NOMO-1 treated with dmso at 0.1 percent for 144 hours (cell line): ENCODE results near the gene MIEN1.
"Not testable (repeated sequence)": the region's sequence is repeated elsewhere in the genome, so short reads cannot be mapped to it uniquely, and the experiment has no call there.

Experiments used
- DNase-seq: peaks from one replicate; lab custom pipeline; 2025; ENCODE audit not compliant: unreplicated experiment; lab: John Stamatoyannopoulos, UW

The MIEN1 gene

DNA sequence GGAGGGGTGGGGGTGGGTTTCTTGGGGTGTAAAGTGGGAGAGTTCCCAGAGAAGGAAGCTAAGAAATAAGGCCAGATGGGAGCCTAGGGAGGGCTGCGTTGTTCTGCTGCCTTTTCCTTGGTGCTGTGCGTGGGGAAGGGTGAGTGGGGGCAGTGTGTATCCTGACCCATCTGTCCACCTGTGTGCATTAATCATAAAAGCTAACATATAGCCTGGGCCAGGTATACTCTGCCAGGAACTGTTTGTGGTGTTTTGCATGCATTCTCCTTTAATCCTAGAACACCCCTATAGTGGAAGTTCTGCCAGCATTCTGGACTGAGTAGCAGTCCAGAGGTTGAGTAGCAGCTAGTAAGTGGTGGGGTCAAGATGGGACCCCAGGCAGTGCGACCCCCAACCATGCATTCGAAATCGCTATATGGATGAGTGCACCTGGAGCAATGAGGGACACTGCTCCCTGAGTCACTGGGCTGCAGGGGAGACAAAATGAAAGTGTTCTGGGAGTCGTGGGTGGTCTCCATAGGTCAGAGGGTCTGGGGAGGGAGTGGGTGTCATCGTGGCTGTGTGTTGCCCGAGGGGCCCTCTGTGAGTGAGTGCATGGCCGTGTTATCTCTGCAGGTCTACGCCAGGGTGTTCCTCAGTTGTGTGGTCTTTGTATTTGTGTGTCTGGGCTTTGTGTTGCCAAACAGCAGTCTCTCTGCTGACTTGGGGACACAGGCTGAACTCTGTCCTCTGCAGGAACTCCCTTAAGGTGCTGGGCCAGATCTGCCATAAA, 29.1 kb downstream of the MIEN1 start:
- no peak for DNase-seq

DNA sequence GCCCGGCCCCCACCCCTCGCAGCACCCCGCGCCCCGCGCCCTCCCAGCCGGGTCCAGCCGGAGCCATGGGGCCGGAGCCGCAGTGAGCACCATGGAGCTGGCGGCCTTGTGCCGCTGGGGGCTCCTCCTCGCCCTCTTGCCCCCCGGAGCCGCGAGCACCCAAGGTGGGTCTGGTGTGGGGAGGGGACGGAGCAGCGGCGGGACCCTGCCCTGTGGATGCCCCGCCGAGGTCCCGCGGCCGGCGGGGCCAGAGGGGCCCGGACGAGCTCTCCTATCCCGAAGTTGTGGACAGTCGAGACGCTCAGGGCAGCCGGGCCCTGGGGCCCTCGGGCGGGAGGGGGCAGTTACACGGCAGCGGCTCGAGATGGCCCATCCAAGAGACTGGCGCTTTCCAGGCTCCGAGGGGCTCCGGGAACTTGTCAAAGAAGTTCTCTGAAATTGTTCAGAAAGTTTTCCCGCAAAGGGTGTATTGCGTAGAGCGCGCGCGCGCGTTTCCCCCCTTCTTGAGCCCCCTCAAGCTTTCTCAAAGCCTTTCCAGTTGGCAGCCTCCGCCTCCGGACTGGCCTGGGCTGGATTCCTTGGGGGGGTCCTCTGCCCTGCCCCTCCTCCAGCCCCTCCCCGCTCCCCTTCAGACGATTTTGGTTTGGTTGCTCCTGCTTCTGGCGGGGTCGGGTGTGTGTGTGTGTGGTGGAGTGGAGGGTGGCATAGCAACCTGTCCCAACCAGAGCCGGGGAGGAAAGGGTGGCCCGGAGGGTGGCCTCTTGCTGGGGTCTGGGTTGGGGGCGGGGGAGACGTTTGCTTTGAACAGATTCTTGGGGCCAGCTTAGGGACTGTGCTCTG, 30.0 kb downstream of the MIEN1 start:
- DNase-seq = no peak

DNA sequence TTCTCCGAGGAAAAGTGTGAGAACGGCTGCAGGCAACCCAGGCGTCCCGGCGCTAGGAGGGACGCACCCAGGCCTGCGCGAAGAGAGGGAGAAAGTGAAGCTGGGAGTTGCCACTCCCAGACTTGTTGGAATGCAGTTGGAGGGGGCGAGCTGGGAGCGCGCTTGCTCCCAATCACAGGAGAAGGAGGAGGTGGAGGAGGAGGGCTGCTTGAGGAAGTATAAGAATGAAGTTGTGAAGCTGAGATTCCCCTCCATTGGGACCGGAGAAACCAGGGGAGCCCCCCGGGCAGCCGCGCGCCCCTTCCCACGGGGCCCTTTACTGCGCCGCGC, 30.5 kb downstream of the MIEN1 start, which contains the start of gene ERBB2:
ERBB2 (plus strand) TSS at position 247 of the 330 bp plus-strand sequence. CDS start 175 bp downstream, outside the sequence.
- DNase-seq = no peak

GRCh38 chr17:39699157-39699817, 31.0 kb downstream of the MIEN1 start:
- not testable (repeated sequence) for DNase-seq

DNA sequence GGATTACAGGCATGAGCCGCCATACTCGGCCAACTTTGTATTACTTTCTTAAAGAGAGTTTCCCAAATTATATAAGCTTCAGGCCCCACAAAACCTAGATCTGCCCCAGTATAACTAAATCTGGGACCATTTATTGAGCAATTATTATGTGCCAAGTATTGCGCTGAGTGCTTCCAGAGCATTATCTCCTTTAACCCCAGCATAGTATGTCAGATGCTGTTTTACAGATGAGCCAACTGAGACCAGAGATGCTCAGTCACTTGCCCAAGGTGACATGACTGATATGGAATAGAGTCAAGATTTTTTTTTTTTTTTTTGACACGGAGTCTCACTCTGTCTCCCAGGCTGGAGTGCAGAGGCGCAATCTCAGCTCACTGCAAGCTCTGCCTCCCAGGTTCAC, 32.4 kb downstream of the MIEN1 start:
- no peak for DNase-seq

DNA sequence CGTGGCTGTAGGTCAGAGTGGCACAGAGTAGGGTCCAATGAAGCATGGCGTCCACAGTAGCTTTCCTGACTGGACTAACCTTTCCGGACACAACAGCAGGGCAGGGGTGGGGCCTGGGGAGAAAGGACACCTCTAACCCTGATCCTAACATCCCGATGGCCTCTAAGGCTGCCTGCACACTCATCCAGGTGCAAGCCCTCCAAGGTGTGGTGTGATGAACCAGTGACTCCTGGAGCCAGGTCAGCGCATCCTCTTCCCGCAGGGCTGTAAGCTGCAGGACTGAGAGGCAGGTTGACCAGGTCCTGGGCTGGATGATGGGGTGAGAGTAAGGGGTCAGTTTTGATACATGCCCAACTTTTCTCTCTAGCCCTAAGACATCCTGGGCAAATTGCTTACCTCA, 33.6 kb downstream of the MIEN1 start:
- DNase-seq = no peak

GRCh38 chr17:39695089-39695474, 35.2 kb downstream of the MIEN1 start:
- DNase-seq = no peak

DNA sequence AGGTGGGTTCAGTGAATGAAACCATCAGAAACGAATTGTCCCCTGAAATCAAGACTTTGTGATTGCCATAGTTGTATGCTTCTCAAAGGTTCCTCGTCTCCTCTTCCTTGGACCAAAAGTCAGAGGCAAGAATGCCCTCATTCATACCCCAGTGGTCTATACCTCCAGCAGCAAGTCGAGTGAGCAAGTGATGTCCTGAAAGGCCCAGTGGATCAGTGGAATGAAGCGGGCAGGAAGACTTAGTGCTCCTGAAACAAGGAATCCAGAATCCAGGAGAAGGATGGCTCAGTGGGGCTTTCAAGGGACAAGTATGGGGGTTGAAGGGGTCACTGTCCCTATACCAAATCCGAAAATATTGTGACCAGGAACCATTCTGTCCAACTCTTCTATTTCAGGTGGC, 35.7 kb downstream of the MIEN1 start:
- DNase-seq = no peak

DNA sequence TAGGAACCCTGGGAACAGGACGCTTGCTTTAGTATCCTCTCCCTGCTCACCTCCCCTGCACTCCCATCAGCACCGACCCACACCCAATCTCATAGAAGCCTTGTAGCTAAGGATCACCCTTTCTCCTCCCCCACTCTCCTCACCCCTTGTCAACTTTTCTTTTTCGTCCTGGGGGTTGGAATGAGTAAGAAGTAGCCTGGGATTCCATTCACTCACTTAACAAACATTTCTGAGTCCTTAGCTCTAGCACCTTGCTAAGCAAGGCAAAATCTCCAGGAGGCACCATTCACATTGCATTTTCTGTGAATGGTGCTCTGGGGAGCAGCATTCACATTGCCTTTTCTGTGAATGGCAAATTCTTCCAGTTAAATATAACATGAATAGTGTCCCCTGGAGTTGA, 41.4 kb downstream of the MIEN1 start:
- no peak for DNase-seq

DNA sequence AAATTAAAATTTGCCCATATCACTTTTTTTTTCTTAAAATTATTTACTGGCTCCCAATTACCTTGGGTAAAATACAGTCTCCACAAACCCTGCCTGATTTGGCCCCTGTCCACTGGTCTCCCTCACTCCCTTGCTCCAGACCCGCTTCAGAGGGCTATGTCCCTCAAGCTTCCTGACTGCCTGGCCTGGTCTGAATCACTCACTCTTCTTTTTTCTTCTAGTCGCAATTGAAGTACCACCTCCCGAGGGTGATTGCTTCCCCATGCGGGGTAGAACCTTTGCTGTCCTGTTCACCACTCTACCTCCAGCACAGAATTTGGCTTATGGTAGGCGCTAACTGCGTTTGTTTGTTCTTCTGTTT, 41.9 kb downstream of the MIEN1 start:
- DNase-seq = no peak

GRCh38 chr17:39687546-39688474, 42.5 kb downstream of the MIEN1 start, which contains the start of gene PGAP3:
PGAP3 (minus strand) TSS chr17:39688057; CDS start chr17:39688014, 43 bp downstream.
- DNase-seq = peak; percentile 70

DNA sequence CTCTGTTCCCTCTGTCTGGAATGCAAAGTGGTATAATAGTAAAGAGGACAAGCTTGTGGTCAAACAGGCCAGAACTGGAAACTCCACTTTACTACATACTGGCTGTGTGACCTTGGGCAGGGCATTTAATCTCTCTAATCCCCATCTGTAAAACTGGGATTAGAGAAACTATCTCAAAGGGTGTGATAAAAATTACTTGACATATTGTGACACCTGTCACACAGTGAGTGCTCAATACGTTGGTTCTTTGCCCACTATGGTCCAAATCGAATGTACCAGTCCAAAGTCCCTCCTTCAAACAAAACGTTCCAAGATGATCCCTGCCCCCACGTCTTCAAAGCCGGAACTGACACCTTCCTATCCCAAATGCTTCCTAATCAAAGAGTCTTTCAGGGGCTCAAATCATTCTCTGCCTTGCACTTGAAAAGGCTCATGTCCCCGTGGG, 43.2 kb downstream of the MIEN1 start:
- no peak for DNase-seq

DNA sequence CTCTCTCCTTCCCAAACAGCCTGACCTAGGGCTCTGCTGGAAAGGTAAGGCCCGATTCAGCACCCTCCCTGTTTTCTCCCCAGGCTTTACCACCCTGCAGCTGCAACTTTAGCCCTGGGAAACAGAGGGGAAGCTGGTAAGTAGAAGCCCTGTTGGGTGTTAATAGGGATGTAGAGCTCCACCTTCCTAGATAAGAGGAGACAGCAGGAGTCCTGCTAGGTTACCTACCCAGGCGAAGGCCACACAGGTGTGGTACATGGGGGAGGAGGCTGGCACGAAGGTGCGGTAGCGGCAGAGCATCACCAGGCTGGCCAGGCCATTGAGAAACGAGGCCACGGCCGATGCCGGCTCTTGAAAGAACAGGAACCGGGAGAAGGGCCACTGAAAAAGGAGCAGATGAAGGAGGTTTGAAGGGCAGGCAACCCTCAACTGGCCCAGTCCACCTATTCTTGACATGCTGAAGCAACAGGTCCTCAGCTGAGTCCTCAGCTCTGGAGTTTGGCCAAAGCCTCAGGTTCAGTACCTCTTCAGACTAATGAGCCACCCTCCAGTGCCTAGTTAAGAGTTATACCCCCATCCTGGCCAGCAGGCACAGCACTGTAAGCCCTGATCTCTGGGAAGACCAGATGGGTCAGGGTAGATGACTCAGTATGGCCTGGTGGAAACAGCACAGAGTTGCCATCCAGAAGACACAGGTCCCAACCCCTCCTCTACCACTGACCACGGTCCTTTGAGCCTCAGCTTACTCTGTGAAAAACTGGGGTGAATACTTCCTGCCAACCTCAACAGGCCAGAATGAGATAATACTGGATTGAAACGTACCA, 45.8 kb downstream of the MIEN1 start:
- no peak for DNase-seq

DNA sequence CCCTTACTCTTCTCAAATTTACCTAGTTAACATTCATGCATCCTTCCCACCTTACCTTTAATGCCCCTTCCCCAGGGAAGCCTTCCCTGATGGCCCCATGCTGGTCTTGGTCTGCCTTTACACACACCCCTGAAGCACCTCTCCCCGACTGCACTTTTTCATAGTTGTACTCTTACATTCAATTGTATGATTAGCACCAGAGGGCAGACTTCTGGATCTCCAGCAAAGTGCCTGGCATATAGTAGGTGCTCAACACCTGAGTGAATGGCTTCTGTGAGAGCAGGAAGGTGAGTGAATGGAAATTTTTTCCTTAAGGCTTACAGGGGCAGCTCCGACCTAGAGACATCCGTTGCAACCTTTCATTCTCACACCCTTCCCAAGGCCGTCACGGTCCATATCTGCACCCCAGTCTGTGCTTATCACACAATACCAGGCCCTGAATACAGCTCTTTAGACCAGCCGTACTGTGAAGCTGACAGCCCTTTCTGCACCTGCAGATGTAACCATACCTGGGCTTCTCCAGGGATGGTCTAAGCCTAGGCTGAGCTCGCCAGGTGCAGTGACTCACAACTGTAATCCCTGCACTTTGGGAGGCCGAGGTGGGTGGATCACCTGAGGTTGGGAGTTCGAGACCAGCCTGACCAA, 46.9 kb downstream of the MIEN1 start:
- no peak for DNase-seq

GRCh38 chr17:39679521-39680192, 50.7 kb downstream of the MIEN1 start:
- DNase-seq = no peak
